HepG2 (cell line): Measurements from ENCODE around the gene CD84. TPM values are rescaled to one million over a fixed set of nuclear protein-coding genes. Genes with fewer than 3 reads are reported as not detected.

Source experiments
- ATAC-seq: fragments of 200-7000 bp; cut with Tn5 transposase; 3 replicates; pipeline ENCODE4 v1.9.1; 2020; ENCODE audit warnings: mild to moderate bottlenecking, moderate library complexity
- BruUV-seq: library from RNA; stranded (reverse); fragments of 400-500 nt; replicated peaks from 2 replicates; lab custom pipeline; 2021; lab: Mats Ljungman, UMichigan
- CTCF ChIA-PET: fragments of 300-600 bp; formaldehyde crosslinking; extraction: SDS; loops from one replicate; lab custom pipeline; 2021; ENCODE audit warnings: low total read pairs, inconsistent platforms, low intra/inter-chr PET ratio; lab: Yijun Ruan, JAX
- POLR2A ChIA-PET: fragments of 350-600 bp; sonication (Branson Sonifier 250); formaldehyde crosslinking; loops from one replicate; lab custom pipeline; 2020; ENCODE audit warnings: antibody characterized with exemption, inconsistent platforms; lab: Yijun Ruan, JAX
- DNase-seq: peaks from one replicate; pipeline ENCODE4 v3.0.0-alpha.2; 2015; ENCODE audit warnings: low spot score
- FAIRE-seq: peaks from 3 replicates; lab custom pipeline; 2011; peaks lifted over from hg19 to GRCh38; lab: Jason Lieb, UNC
- H2AFZ ChIP-seq: one replicate; pipeline ENCODE4 v1.6.1; 2011; ENCODE audit warnings: low read length, inconsistent platforms
- H3K27ac ChIP-seq: fragments of 300-600 bp; 3 replicates; pipeline ENCODE4 v1.8.0; 2011; ENCODE audit warnings: mixed run types, mild to moderate bottlenecking, mixed read lengths, low read length, inconsistent platforms; ENCODE audit not compliant: insufficient read depth; ENCODE audit errors: extremely low read length
- H3K27me3 ChIP-seq, 2 experiments: fragments of 200-600 bp in 1 of 2; 2 replicates in 1 of 2; 3 replicates in 1 of 2; pipeline versions ENCODE4 v1.6.0 to v1.8.0; 2011; ENCODE audit warnings: low read length in 2 of 2, mild to moderate bottlenecking in 2 of 2, moderate library complexity in 2 of 2, inconsistent platforms in 1 of 2; ENCODE audit not compliant: insufficient read depth in 2 of 2, control insufficient read depth in 1 of 2
- H3K36me3 ChIP-seq, 2 experiments: fragments of 200-600 bp in 1 of 2; replicated peaks in 1 of 2; 2 replicates in 1 of 2; 3 replicates in 1 of 2; pipeline versions ENCODE4 v1.5.1 to v1.8.0; 2011; ENCODE audit warnings: low read length in 2 of 2, inconsistent platforms in 1 of 2; ENCODE audit not compliant: insufficient read depth in 2 of 2, control insufficient read depth in 1 of 2
- H3K4me1 ChIP-seq: 2 replicates; pipeline ENCODE4 v1.5.1; 2012; ENCODE audit warnings: low read length, inconsistent platforms; ENCODE audit not compliant: insufficient read depth
- H3K4me2 ChIP-seq: 2 replicates; pipeline ENCODE4 v1.6.0; 2011; ENCODE audit warnings: low read depth, low read length, inconsistent platforms
- H3K4me3 ChIP-seq, 3 experiments: fragments of 200-600 bp in 1 of 3; sonication (generic), shearing (Covaris generic) in 1 of 3; replicated peaks in 1 of 3; 2 replicates each; pipeline ENCODE4 v1.5.1; 2011 to 2016; ENCODE audit warnings: low read length in 3 of 3, inconsistent platforms in 2 of 3, low read depth in 2 of 3, mild to moderate bottlenecking in 2 of 3, control low read depth in 1 of 3, mixed read lengths in 1 of 3; ENCODE audit not compliant: insufficient read depth in 1 of 3
- H3K79me2 ChIP-seq: one replicate; pipeline ENCODE4 v1.6.1; 2011; ENCODE audit warnings: low read length, inconsistent platforms; ENCODE audit not compliant: insufficient read depth
- H3K9ac ChIP-seq: 2 replicates; pipeline ENCODE4 v1.6.0; 2011; ENCODE audit warnings: mild to moderate bottlenecking, low read depth, low read length, inconsistent platforms; ENCODE audit not compliant: insufficient read depth
- H3K9me3 ChIP-seq: 2 replicates; pipeline ENCODE4 v1.5.1; 2012; ENCODE audit warnings: mild to moderate bottlenecking, low read length
- H4K20me1 ChIP-seq: 2 replicates; pipeline ENCODE4 v1.6.0; 2011; ENCODE audit warnings: inconsistent platforms, mild to moderate bottlenecking, low read length, moderate library complexity; ENCODE audit not compliant: insufficient read depth
- ATF5 ChIP-seq: sonication (generic); formaldehyde crosslinking; IDR thresholded peaks from 2 replicates; pipeline ENCODE4 v1.4.0; 2020; ENCODE audit warnings: mild to moderate bottlenecking, low read depth, missing genetic modification reagents
- ESRRA ChIP-seq: sonication (generic); formaldehyde crosslinking; IDR thresholded peaks from 2 replicates; pipeline ENCODE4 v1.5.1; 2020; ENCODE audit warnings: mild to moderate bottlenecking, low read depth, missing genetic modification reagents
- FOXA3 ChIP-seq: IDR thresholded peaks from 2 replicates; pipeline ENCODE4 v1.6.1; 2016; ENCODE audit warnings: missing genetic modification reagents, missing compliant biosample characterization
- KLF11 ChIP-seq: IDR thresholded peaks from 2 replicates; pipeline ENCODE4 v1.6.1; 2016; ENCODE audit warnings: missing compliant biosample characterization
- MAFF ChIP-seq: IDR thresholded peaks from 2 replicates; pipeline ENCODE4 v1.6.1; 2011; ENCODE audit warnings: low read depth, low read length, improper control_type of control experiment
- PHF20 ChIP-seq: sonication (generic); formaldehyde crosslinking; IDR thresholded peaks from 2 replicates; pipeline ENCODE4 v1.5.0; 2020; ENCODE audit warnings: mild to moderate bottlenecking, missing genetic modification reagents
- RNF2 ChIP-seq: fragments of 450-650 bp; conservative IDR thresholded peaks from 2 replicates; pipeline ENCODE4 v1.6.1; 2016; ENCODE audit warnings: low read depth
- SRSF9 ChIP-seq: fragments of 200-400 bp; formaldehyde crosslinking; IDR thresholded peaks from 2 replicates; pipeline ENCODE4 v1.6.1; 2018; ENCODE audit warnings: borderline replicate concordance, mild to moderate bottlenecking, low read depth, low read length; ENCODE audit not compliant: insufficient read depth, poor library complexity, severe bottlenecking
- TOE1 ChIP-seq: sonication (generic); formaldehyde crosslinking; IDR thresholded peaks from 2 replicates; pipeline ENCODE4 v1.4.0; 2020; ENCODE audit warnings: mild to moderate bottlenecking, missing genetic modification reagents
- ZBTB2 ChIP-seq: sonication (generic); formaldehyde crosslinking; IDR thresholded peaks from 2 replicates; pipeline ENCODE4 v1.8.0; 2022; ENCODE audit warnings: low read depth, missing genetic modification reagents
- ZNF44 ChIP-seq: sonication (generic); formaldehyde crosslinking; IDR thresholded peaks from 2 replicates; pipeline ENCODE4 v1.5.1; 2020; ENCODE audit warnings: mild to moderate bottlenecking, missing genetic modification reagents
- ZNF468 ChIP-seq: sonication (generic); formaldehyde crosslinking; IDR thresholded peaks from 2 replicates; pipeline ENCODE4 v1.8.0; 2022; ENCODE audit warnings: mild to moderate bottlenecking, moderate library complexity, missing genetic modification reagents
- ZNF512 ChIP-seq: sonication (generic); formaldehyde crosslinking; IDR thresholded peaks from 2 replicates; pipeline ENCODE4 v1.4.0; 2020; ENCODE audit warnings: mild to moderate bottlenecking, missing genetic modification reagents
- ZNF557 ChIP-seq: sonication (generic); formaldehyde crosslinking; IDR thresholded peaks from 2 replicates; pipeline ENCODE4 v1.4.0; 2020; ENCODE audit warnings: missing genetic modification reagents
- ZNF569 ChIP-seq: sonication (generic); formaldehyde crosslinking; IDR thresholded peaks from 2 replicates; pipeline ENCODE4 v1.5.0; 2020; ENCODE audit warnings: mild to moderate bottlenecking, missing genetic modification reagents, moderate library complexity, borderline replicate concordance
- WGBS: methylation state at CpG from one replicate; pipeline ENCODE4 v1.1.6; 2017; ENCODE audit warnings: low lambda C conversion rate; 5-methylcytosine and 5-hydroxymethylcytosine counted together
- in situ Hi-C: cut with HindIII; loops from 2 replicates; pipeline ENCODE4 v1.10.0; 2017; ENCODE audit warnings: low pct_unique_long_range_greater_than_20kb; ENCODE audit not compliant: extremely low pct_ligation_motif_present
- intact Hi-C: fragments of 100-400 bp; cut with micrococcal nuclease; formaldehyde crosslinking; loops from one replicate; pipeline ENCODE4 v1.10.0; 2022; ENCODE audit not compliant: unreplicated experiment
- polyA plus RNA-seq, 8 experiments: library from polyadenylated mRNA; depleted of rRNA in 3 of 8; stranded (reverse) in 7 of 8; unstranded in 1 of 8; fragments of >200 nt; fragmentation: Illumina TruSeq in 4 of 8; extraction: Trizol in 4 of 8; gene quantifications; 2 replicates each; pipeline versions ENCODE4 v1.2.1 to v1.2.3, GENCODE V29; 2011 to 2016; ENCODE audit warnings: low read depth in 4 of 8, missing spikeins in 1 of 8, mixed read lengths in 1 of 8; ENCODE audit not compliant: insufficient read depth in 1 of 8
- total RNA-seq, 5 experiments: library from RNA; depleted of rRNA; stranded (reverse); fragments of >200 nt; fragmentation: Illumina TruSeq; extraction: Trizol; gene quantifications; 2 replicates each; pipeline ENCODE4 v1.2.3, GENCODE V29; 2016; ENCODE audit warnings: low read depth in 1 of 5

CD84 gene
- total and polyA plus RNA-seq, 2 of the 13 experiments (the other 11 are each of a cell fraction or from before 2014, with no cell fraction given), result not detected

- no peak for ATAC-seq
- DNase-seq, result no peak
- no peak overlapping the region for H3K4me2 ChIP-seq
- BruUV-seq, result no TSS peak
- peaks cover 6% of the 10 kb centered on the region; the same call in 1 of the 2 replicates for H3K4me1 ChIP-seq
- TF ChIP-seq ESRRA (CRISPR knock-in tag) (no peak), PHF20 (CRISPR knock-in tag) (no peak), KLF11 (CRISPR knock-in tag) (no peak), RNF2 (no peak), ZNF557 (CRISPR knock-in tag) (no peak), ATF5 (CRISPR knock-in tag) (no peak), SRSF9 (no peak), TOE1 (CRISPR knock-in tag) (no peak), ZNF44 (CRISPR knock-in tag) (no peak), ZNF569 (CRISPR knock-in tag) (no peak), MAFF (no peak), ZNF468 (CRISPR knock-in tag) (no peak), ZNF512 (no peak), ZBTB2 (CRISPR knock-in tag) (no peak), FOXA3 (no peak)
- FAIRE-seq, result no peak
- H2AFZ ChIP-seq, result no peak overlapping the region
- no peak overlapping the region for H3K9ac ChIP-seq
- no peak overlapping the region for H3K4me3 ChIP-seq
- 42% methylated on average over 5 of the region's 5 CpGs for WGBS
- no peak overlapping the region for H3K27ac ChIP-seq
- in situ Hi-C loops (no loop called here), intact Hi-C loops (no loop called here)
- H4K20me1 ChIP-seq, result no peaks in the 10 kb centered on the region
- H3K27me3 ChIP-seq, result no peaks in the 10 kb centered on the region
- ChIA-PET POLR2A (no interaction called here), CTCF (no interaction called here)
- no peaks in the 10 kb centered on the region for H3K79me2 ChIP-seq
- no peaks in the 10 kb centered on the region for H3K9me3 ChIP-seq
- no peaks in the 10 kb centered on the region for H3K36me3 ChIP-seq
These were observed 30.2 kb downstream of the CD84 start for GRCh38 chr1:160548960-160549664.
